ENCODE data around the gene SAFB2.

DNA sequence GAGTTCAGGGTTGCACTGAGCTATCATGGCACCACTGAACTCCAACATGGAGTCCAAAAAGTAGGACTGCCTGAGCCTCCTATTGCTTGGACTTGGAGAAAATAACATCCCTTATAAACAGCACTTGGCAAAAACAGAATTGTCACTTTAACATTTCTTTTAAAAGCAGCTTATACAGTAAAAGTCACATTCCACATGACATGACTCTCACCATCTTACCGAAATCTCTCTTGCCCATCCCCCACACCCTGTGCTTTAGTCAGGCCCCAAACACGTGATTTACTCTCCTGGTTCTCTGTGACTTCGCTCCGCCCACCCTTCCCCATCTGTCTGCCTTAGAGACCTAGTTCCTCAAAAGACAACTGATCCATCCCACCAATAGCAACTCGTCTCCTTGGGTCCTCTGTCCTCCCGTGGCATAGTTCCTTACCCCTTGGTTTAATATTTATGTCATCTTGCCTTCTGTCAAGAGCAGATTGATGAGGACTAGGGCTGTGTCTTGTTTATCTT, 4.9 kb upstream of the SAFB2 start:
- TF ChIP-seq, protein P1, sequence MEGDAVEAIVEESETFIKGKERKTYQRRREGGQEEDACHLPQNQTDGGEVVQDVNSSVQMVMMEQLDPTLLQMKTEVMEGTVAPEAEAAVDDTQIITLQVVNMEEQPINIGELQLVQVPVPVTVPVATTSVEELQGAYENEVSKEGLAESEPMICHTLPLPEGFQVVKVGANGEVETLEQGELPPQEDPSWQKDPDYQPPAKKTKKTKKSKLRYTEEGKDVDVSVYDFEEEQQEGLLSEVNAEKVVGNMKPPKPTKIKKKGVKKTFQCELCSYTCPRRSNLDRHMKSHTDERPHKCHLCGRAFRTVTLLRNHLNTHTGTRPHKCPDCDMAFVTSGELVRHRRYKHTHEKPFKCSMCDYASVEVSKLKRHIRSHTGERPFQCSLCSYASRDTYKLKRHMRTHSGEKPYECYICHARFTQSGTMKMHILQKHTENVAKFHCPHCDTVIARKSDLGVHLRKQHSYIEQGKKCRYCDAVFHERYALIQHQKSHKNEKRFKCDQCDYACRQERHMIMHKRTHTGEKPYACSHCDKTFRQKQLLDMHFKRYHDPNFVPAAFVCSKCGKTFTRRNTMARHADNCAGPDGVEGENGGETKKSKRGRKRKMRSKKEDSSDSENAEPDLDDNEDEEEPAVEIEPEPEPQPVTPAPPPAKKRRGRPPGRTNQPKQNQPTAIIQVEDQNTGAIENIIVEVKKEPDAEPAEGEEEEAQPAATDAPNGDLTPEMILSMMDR (IDR thresholded peaks at IDR 0.05), result no peak
- TF ChIP-seq POLR2A (IDR thresholded peaks at IDR 0.05), result no peak

Measured in gastroesophageal sphincter (tissue), 3 donors.